Smooth muscle cell (in vitro differentiated cells): ENCODE data around the gene MRPS6. TPM values are rescaled to one million over a fixed set of nuclear protein-coding genes. Genes with fewer than 3 reads are reported as not detected.

Source experiments
- DNase-seq: peaks from one replicate; lab custom pipeline; 2025; ENCODE audit not compliant: unreplicated experiment; lab: John Stamatoyannopoulos, UW
- H2AFZ ChIP-seq: fragments of 200-600 bp; sonication (generic); 2 replicates; pipeline ENCODE4 v1.6.0; 2016; ENCODE audit warnings: antibody characterized with exemption, low read depth, mild to moderate bottlenecking
- H3F3A ChIP-seq: fragments of 200-600 bp; sonication (generic); 2 replicates; pipeline ENCODE4 v1.6.0; 2017; ENCODE audit warnings: antibody characterized with exemption, low read depth
- H3K27ac ChIP-seq: fragments of 200-600 bp; sonication (generic); 2 replicates; pipeline ENCODE4 v1.5.1; 2016; ENCODE audit warnings: low read depth, mild to moderate bottlenecking
- H3K27me3 ChIP-seq: fragments of 200-600 bp; sonication (generic); 2 replicates; pipeline ENCODE4 v1.6.1; 2016; ENCODE audit warnings: low read depth, mild to moderate bottlenecking
- H3K36me3 ChIP-seq: fragments of 200-600 bp; sonication (generic); 2 replicates; pipeline ENCODE4 v1.5.1; 2016; ENCODE audit warnings: low read depth
- H3K4me1 ChIP-seq: fragments of 200-600 bp; sonication (generic); 2 replicates; pipeline ENCODE4 v1.5.1; 2016; ENCODE audit warnings: low read depth
- H3K4me2 ChIP-seq: fragments of 200-600 bp; sonication (generic); 2 replicates; pipeline ENCODE4 v1.6.0; 2016; ENCODE audit warnings: mild to moderate bottlenecking
- H3K4me3 ChIP-seq: fragments of 200-600 bp; sonication (generic); 2 replicates; pipeline ENCODE4 v1.5.1; 2016; ENCODE audit warnings: mild to moderate bottlenecking
- H3K79me2 ChIP-seq: fragments of 200-600 bp; sonication (generic); 2 replicates; pipeline ENCODE4 v1.6.0; 2016; ENCODE audit warnings: low read depth, mild to moderate bottlenecking
- H3K9ac ChIP-seq: fragments of 200-600 bp; sonication (generic); 2 replicates; pipeline ENCODE4 v1.6.0; 2016; ENCODE audit warnings: low read depth
- H3K9me3 ChIP-seq: fragments of 200-600 bp; sonication (generic); replicated peaks from 2 replicates; pipeline ENCODE4 v1.5.1; 2016; ENCODE audit warnings: low read depth
- H4K20me1 ChIP-seq: fragments of 200-600 bp; sonication (generic); 2 replicates; pipeline ENCODE4 v1.6.0; 2016; ENCODE audit warnings: low read depth
- WGBS: methylation state at CpG from one replicate; pipeline ENCODE4 v1.1.7; 2016; ENCODE audit warnings: low lambda C conversion rate; 5-methylcytosine and 5-hydroxymethylcytosine counted together
- polyA plus RNA-seq: library from polyadenylated mRNA; unstranded; fragments of >200 nt; fragmentation: Nextera tagmentation; extraction: Ambion mirVana; gene quantifications from 2 replicates; pipeline ENCODE4 v1.2.1, GENCODE V29; 2016
- total RNA-seq: library from RNA; depleted of rRNA; stranded (reverse); fragments of >200 nt; gene quantifications from 2 replicates; pipeline ENCODE4 v1.2.3, GENCODE V29; 2014
- TF ChIP-seq, protein P1 (sequence below): fragments of 200-600 bp; sonication (generic); IDR thresholded peaks from 2 replicates; pipeline ENCODE4 v1.5.1; 2017; ENCODE audit warnings: borderline replicate concordance, mild to moderate bottlenecking, antibody characterized with exemption; ENCODE audit not compliant: insufficient read depth, poor library complexity, severe bottlenecking

MRPS6 gene
- total and polyA plus RNA-seq, 2 experiments from 2014 or later: 47.8 to 152 TPM

DNA sequence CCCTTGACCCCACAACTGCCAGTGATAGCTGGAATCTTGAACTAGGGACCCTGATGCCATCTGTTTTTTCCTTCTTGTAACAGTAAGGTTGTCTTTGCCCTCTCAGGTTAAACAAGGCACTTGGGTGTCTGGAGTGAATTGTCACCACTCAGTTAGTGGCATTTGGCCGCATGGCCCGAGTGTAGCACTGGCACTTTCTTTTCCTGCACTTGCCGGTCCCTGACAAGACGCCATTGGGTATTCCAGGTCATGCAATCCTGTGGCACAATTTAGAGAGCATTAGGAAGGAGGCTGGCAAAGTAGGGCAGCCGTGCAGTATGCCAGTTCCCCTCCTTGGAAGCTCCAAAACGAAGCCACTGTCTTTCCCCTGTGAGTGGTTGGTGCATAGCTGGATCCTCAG is 70.8 kb downstream of the MRPS6 start:
- Histone ChIP-seq H3K9me3 (no peaks in the 10 kb centered on the region), H4K20me1 (peaks cover 41% of the 10 kb centered on the region), H3K79me2 (peaks cover 16% of the 10 kb centered on the region), H2AFZ (no peak overlapping the region), H3K27ac (no peak overlapping the region), H3K27me3 (no peaks in the 10 kb centered on the region), H3K4me3 (no peak overlapping the region), H3K4me1 (peaks cover 9% of the 10 kb centered on the region), H3K9ac (no peak overlapping the region), H3K4me2 (no peak overlapping the region), H3F3A (no peaks in the 10 kb centered on the region), H3K36me3 (no peaks in the 10 kb centered on the region)
- TF ChIP-seq, protein P1, sequence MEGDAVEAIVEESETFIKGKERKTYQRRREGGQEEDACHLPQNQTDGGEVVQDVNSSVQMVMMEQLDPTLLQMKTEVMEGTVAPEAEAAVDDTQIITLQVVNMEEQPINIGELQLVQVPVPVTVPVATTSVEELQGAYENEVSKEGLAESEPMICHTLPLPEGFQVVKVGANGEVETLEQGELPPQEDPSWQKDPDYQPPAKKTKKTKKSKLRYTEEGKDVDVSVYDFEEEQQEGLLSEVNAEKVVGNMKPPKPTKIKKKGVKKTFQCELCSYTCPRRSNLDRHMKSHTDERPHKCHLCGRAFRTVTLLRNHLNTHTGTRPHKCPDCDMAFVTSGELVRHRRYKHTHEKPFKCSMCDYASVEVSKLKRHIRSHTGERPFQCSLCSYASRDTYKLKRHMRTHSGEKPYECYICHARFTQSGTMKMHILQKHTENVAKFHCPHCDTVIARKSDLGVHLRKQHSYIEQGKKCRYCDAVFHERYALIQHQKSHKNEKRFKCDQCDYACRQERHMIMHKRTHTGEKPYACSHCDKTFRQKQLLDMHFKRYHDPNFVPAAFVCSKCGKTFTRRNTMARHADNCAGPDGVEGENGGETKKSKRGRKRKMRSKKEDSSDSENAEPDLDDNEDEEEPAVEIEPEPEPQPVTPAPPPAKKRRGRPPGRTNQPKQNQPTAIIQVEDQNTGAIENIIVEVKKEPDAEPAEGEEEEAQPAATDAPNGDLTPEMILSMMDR: no peak
- DNase-seq: no peak
- WGBS: 99% methylated on average over 6 of the region's 6 CpGs

DNA sequence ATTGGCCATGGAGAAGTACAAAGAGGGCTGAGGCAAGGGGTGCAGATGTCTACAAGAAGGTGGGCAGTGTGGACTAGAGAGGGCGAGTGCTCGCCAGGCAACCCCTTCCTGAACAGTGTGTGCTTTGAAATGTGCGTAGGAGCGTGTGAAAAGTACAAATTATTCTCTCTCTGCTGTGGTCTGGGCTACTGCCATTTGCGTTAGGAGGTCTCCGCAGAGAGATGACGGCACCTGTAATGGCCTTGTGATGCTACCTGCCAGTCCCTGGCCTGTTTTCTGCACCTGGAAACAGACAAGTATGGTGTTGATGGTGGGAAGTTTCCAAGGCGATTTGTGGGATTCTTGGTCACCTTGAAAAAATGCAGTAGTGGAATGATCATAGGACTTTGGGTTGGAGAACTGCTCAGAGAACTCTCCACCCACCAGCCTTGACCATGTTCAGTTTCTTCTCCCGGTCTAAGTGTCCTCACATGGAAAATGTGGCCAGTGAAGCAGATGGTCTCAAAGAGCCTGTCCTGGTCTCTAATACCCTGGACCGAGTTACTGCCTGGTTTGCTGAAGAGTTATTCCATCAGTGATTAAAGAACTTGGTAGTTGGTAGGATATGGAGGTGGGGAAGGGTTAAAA is 74.5 kb downstream of the MRPS6 start:
- 90% methylated on average over 10 of the region's 10 CpGs for WGBS
- Histone ChIP-seq H3K36me3 (no peaks in the 10 kb centered on the region), H3K79me2 (no peaks in the 10 kb centered on the region)

DNA sequence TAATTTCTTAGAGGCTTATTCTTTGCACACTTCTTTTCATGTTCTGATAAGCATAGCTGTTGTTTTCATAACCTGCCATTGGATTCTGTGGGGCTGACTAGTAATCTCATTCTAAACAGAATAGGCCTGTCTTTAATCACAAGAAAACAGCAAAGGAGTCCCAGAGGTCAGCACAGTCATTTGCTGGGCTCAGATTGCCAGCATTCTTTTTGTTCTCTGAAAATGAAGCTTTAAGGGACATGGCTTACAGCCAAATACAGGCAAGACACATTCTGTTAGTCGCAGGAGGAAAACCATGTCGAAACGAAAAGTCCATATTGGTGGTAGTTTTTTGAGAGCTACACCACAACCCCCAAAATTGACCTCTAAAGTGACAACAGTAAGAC is 75.0 kb downstream of the MRPS6 start:
- Histone ChIP-seq H3F3A (no peaks in the 10 kb centered on the region), H3K4me1 (peaks cover 9% of the 10 kb centered on the region), H3K4me2 (no peak overlapping the region), H3K79me2 (no peaks in the 10 kb centered on the region), H3K27ac (no peak overlapping the region), H3K9ac (no peak overlapping the region), H3K27me3 (no peaks in the 10 kb centered on the region), H3K4me3 (no peak overlapping the region), H2AFZ (no peak overlapping the region), H4K20me1 (peaks cover 9% of the 10 kb centered on the region), H3K9me3 (no peaks in the 10 kb centered on the region), H3K36me3 (no peaks in the 10 kb centered on the region)
- DNase-seq: no peak
- TF ChIP-seq, protein P1: no peak
- WGBS: 62% methylated on average over 3 of the region's 3 CpGs

More for the DNA sequence above, 74.5 kb downstream of the MRPS6 start:
- H3K27ac ChIP-seq: no peak overlapping the region
- no peak for DNase-seq
- no peak overlapping the region for H3K9ac ChIP-seq
- peaks cover 9% of the 10 kb centered on the region for H3K4me1 ChIP-seq
- H3K9me3 ChIP-seq: no peaks in the 10 kb centered on the region
- H2AFZ ChIP-seq: no peak overlapping the region
- H3K4me3 ChIP-seq: no peak overlapping the region
- H4K20me1 ChIP-seq: peaks cover 13% of the 10 kb centered on the region
- H3F3A ChIP-seq: no peaks in the 10 kb centered on the region
- H3K4me2 ChIP-seq: no peak overlapping the region
- TF ChIP-seq, protein P1: no peak
- no peaks in the 10 kb centered on the region for H3K27me3 ChIP-seq
